H9 (cell line): ENCODE measurements around the gene CRYGN. TPM values are rescaled to one million over a fixed set of nuclear protein-coding genes. Genes with fewer than 3 reads are reported as not detected.

Source experiments
- DNase-seq: peaks from one replicate; pipeline ENCODE4 v3.0.0-alpha.2; 2017
- H2AFZ ChIP-seq: one replicate; pipeline ENCODE4 v1.6.1; 2013; ENCODE audit warnings: mild to moderate bottlenecking, low read length, control low read depth, moderate library complexity
- H2AK5ac ChIP-seq: 2 replicates; pipeline ENCODE4 v1.6.1; 2013; ENCODE audit warnings: low read length, control low read depth, mixed read lengths; ENCODE audit not compliant: insufficient read length
- H2BK120ac ChIP-seq: one replicate; pipeline ENCODE4 v1.6.1; 2013; ENCODE audit warnings: low read depth, mild to moderate bottlenecking, low read length, control low read depth, inconsistent platforms; ENCODE audit not compliant: poor library complexity, severe bottlenecking
- H2BK12ac ChIP-seq: 2 replicates; pipeline ENCODE4 v1.6.1; 2013; ENCODE audit warnings: low read length, control low read depth, mixed read lengths, low read depth; ENCODE audit not compliant: insufficient read length
- H2BK15ac ChIP-seq: 2 replicates; pipeline ENCODE4 v1.6.1; 2013; ENCODE audit warnings: low read depth, low read length, control low read depth
- H2BK20ac ChIP-seq: one replicate; pipeline ENCODE4 v1.6.1; 2013; ENCODE audit warnings: low read depth, mild to moderate bottlenecking, low read length, control low read depth, inconsistent platforms; ENCODE audit not compliant: poor library complexity, severe bottlenecking
- H2BK5ac ChIP-seq: 2 replicates; pipeline ENCODE4 v1.6.1; 2013; ENCODE audit warnings: low read length, control low read depth, mixed read lengths; ENCODE audit not compliant: insufficient read length
- H3K14ac ChIP-seq: 2 replicates; pipeline ENCODE4 v1.6.1; 2013; ENCODE audit warnings: low read length, control low read depth; ENCODE audit not compliant: insufficient read depth
- H3K18ac ChIP-seq: 2 replicates; pipeline ENCODE4 v1.6.1; 2013; ENCODE audit warnings: low read depth, mild to moderate bottlenecking, mixed read lengths, low read length, control low read depth; ENCODE audit not compliant: insufficient read length
- H3K23ac ChIP-seq: 2 replicates; pipeline ENCODE4 v1.6.1; 2013; ENCODE audit warnings: low read length, control low read depth, mixed read lengths, low read depth; ENCODE audit not compliant: insufficient read length
- H3K23me2 ChIP-seq: 2 replicates; pipeline ENCODE4 v1.6.1; 2013; ENCODE audit warnings: low read depth, mild to moderate bottlenecking, mixed read lengths, low read length, control low read depth; ENCODE audit not compliant: insufficient read length, poor library complexity, severe bottlenecking
- H3K27ac ChIP-seq: 2 replicates; pipeline ENCODE4 v1.5.1; 2013; ENCODE audit warnings: low read length, control low read depth, mixed read lengths, low read depth; ENCODE audit not compliant: insufficient read length
- H3K27me3 ChIP-seq: 2 replicates; pipeline ENCODE4 v1.6.1; 2013; ENCODE audit warnings: low read length, control low read depth, inconsistent platforms; ENCODE audit not compliant: insufficient read depth
- H3K4ac ChIP-seq: 2 replicates; pipeline ENCODE4 v1.6.1; 2013; ENCODE audit warnings: low read depth, mild to moderate bottlenecking, control low read depth, inconsistent platforms, low read length, moderate library complexity
- H3K4me1 ChIP-seq: 2 replicates; pipeline ENCODE4 v1.6.1; 2013; ENCODE audit warnings: low read length, control low read depth, inconsistent platforms; ENCODE audit not compliant: insufficient read depth
- H3K4me2 ChIP-seq: 2 replicates; pipeline ENCODE4 v1.6.1; 2013; ENCODE audit warnings: low read length, control low read depth, mixed read lengths; ENCODE audit not compliant: insufficient read length, insufficient read depth
- H3K56ac ChIP-seq: 2 replicates; pipeline ENCODE4 v1.6.1; 2013; ENCODE audit warnings: low read depth, mild to moderate bottlenecking, mixed read lengths, low read length, control low read depth; ENCODE audit not compliant: insufficient read length
- H3K79me1 ChIP-seq: 2 replicates; pipeline ENCODE4 v1.6.1; 2013; ENCODE audit warnings: low read depth, mild to moderate bottlenecking, moderate library complexity, low read length, control low read depth, inconsistent platforms; ENCODE audit not compliant: insufficient read depth, poor library complexity, severe bottlenecking
- H3K79me2 ChIP-seq: 2 replicates; pipeline ENCODE4 v1.6.1; 2013; ENCODE audit warnings: low read length, control low read depth, inconsistent platforms; ENCODE audit not compliant: insufficient read depth
- H3K9ac ChIP-seq: 2 replicates; pipeline ENCODE4 v1.6.1; 2013; ENCODE audit warnings: low read length, control low read depth, mixed read lengths; ENCODE audit not compliant: insufficient read length; ENCODE audit errors: extremely low read depth
- H3K9me3 ChIP-seq: one replicate; pipeline ENCODE4 v1.6.1; 2013; ENCODE audit warnings: low read depth, low read length, inconsistent platforms; ENCODE audit not compliant: control insufficient read depth
- H3T11ph ChIP-seq: one replicate; pipeline ENCODE4 v1.6.1; 2013; ENCODE audit warnings: mild to moderate bottlenecking, low read length, control low read depth, inconsistent platforms
- H4K20me1 ChIP-seq: one replicate; pipeline ENCODE4 v1.6.1; 2013; ENCODE audit not compliant: control insufficient read depth, insufficient read length, insufficient read depth
- H4K5ac ChIP-seq: 2 replicates; pipeline ENCODE4 v1.6.1; 2013; ENCODE audit warnings: low read depth, mild to moderate bottlenecking, mixed read lengths, low read length, control low read depth; ENCODE audit not compliant: insufficient read length
- H4K8ac ChIP-seq: replicated peaks from 2 replicates; pipeline ENCODE4 v1.6.1; 2013; ENCODE audit warnings: low read length, control low read depth, mixed read lengths, low read depth; ENCODE audit not compliant: insufficient read length
- H4K91ac ChIP-seq: 2 replicates; pipeline ENCODE4 v1.6.1; 2013; ENCODE audit warnings: low read depth, mild to moderate bottlenecking, moderate library complexity, mixed read lengths, low read length, control low read depth; ENCODE audit not compliant: insufficient read length
- H3K27ac Mint-ChIP-seq, 3 experiments: 2 replicates in 2 of 3; 3 replicates in 1 of 3; pipeline ENCODE4 v1.8.0; 2020 to 2021; ENCODE audit warnings: mixed read lengths in 3 of 3, mild to moderate bottlenecking in 1 of 3, moderate library complexity in 1 of 3
- H3K27me3 Mint-ChIP-seq: 2 replicates; pipeline ENCODE4 v1.8.0; 2021; ENCODE audit warnings: low read depth, mild to moderate bottlenecking, moderate library complexity, mixed read lengths
- H3K36me3 Mint-ChIP-seq, 3 experiments: 2 replicates in 2 of 3; 3 replicates in 1 of 3; pipeline ENCODE4 v1.8.0; 2020 to 2021; ENCODE audit warnings: low read depth in 3 of 3, mixed read lengths in 3 of 3; ENCODE audit not compliant: insufficient read depth in 1 of 3
- H3K4me1 Mint-ChIP-seq, 2 experiments: 2 replicates each; pipeline ENCODE4 v1.8.0; 2020; ENCODE audit warnings: mixed read lengths in 2 of 2
- H3K4me3 Mint-ChIP-seq, 2 experiments: 2 replicates in 1 of 2; 3 replicates in 1 of 2; pipeline ENCODE4 v1.8.0; 2020 to 2021; ENCODE audit warnings: mild to moderate bottlenecking in 2 of 2, mixed read lengths in 2 of 2, moderate library complexity in 1 of 2
- H3K9me3 Mint-ChIP-seq, 2 experiments: 2 replicates in 1 of 2; 3 replicates in 1 of 2; pipeline ENCODE4 v1.8.0; 2020; ENCODE audit warnings: mild to moderate bottlenecking in 2 of 2, mixed read lengths in 2 of 2, moderate library complexity in 1 of 2
- WGBS: extraction: QIAGEN DNeasy Blood & Tissue Kit; methylation state at CpG from one replicate; pipeline ENCODE4 v1.1.7; 2013; ENCODE audit warnings: missing lambda C conversion rate, low lambda C conversion rate, mixed read lengths; ENCODE audit not compliant: insufficient read length; ENCODE audit errors: extremely low coverage; 5-methylcytosine and 5-hydroxymethylcytosine counted together
- total RNA-seq: library from RNA; stranded (reverse); gene quantifications from 2 replicates; pipeline ENCODE4 v1.2.1, GENCODE V29; 2021
- TF ChIP-seq, protein P1 (sequence below): fragments of 200-600 bp; sonication (generic); conservative IDR thresholded peaks from 3 replicates; pipeline ENCODE4 v1.8.0; 2021; ENCODE audit warnings: antibody characterized with exemption, mild to moderate bottlenecking

Gene CRYGN
- total RNA-seq, 1 experiment from 2014 or later: 1.8 TPM

DNA sequence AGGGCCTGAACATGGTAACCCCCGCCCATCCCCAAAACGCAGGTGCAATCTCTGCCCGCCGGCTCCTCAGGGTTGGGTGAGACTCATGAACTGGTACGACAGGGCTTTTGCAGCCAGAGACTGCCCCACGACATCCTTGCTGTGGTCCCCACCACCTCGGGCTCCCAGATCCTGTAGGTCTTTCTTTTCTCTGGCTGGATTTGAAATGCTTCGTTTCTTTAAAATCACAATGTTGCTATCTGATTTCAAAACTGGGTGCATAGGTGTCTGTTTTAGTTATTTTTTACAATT, 52.0 kb downstream of the CRYGN start:
- no peak overlapping the region for H3K56ac ChIP-seq
- H3K4me1 ChIP-seq: no peaks in the 10 kb centered on the region
- no peak overlapping the region for H2BK5ac ChIP-seq
- H3K9me3 ChIP-seq: no peaks in the 10 kb centered on the region
- Mint-ChIP-seq H3K27me3 (peaks cover 25% of the 10 kb centered on the region), H3K9me3 (no peaks in the 10 kb centered on the region), H3K36me3 (peaks cover 0 to 7% (median 0%) of the 10 kb centered on the region in 3 experiments; a peak in 2 of 7 replicates), H3K4me3 (no peak overlapping the region), H3K4me1 (peaks cover 2 to 14% of the 10 kb centered on the region in 2 experiments; a peak in 2 of 4 replicates), H3K27ac (no peak overlapping the region; a peak in 1 of 7 replicates)
- H3K4ac ChIP-seq: no peak overlapping the region
- H2AK5ac ChIP-seq: no peak overlapping the region
- no peak overlapping the region for H2BK20ac ChIP-seq
- H3K14ac ChIP-seq: no peak overlapping the region
- H3K79me2 ChIP-seq: no peaks in the 10 kb centered on the region
- no peaks in the 10 kb centered on the region for H3K23me2 ChIP-seq
- H2BK15ac ChIP-seq: no peak overlapping the region
- no peak overlapping the region for H3K4me2 ChIP-seq
- no peak overlapping the region for H3T11ph ChIP-seq
- no peaks in the 10 kb centered on the region for H3K79me1 ChIP-seq
- no peak overlapping the region for H2AFZ ChIP-seq
- H2BK12ac ChIP-seq: no peak overlapping the region
- no peak overlapping the region for H3K18ac ChIP-seq
- no peaks in the 10 kb centered on the region for H3K27me3 ChIP-seq
- no peak for DNase-seq
- no CpG with 5 or more reads among the region's 8 CpGs for WGBS
- H4K8ac ChIP-seq: no peak overlapping the region
- no peak overlapping the region for H4K5ac ChIP-seq
- TF ChIP-seq, protein P1, sequence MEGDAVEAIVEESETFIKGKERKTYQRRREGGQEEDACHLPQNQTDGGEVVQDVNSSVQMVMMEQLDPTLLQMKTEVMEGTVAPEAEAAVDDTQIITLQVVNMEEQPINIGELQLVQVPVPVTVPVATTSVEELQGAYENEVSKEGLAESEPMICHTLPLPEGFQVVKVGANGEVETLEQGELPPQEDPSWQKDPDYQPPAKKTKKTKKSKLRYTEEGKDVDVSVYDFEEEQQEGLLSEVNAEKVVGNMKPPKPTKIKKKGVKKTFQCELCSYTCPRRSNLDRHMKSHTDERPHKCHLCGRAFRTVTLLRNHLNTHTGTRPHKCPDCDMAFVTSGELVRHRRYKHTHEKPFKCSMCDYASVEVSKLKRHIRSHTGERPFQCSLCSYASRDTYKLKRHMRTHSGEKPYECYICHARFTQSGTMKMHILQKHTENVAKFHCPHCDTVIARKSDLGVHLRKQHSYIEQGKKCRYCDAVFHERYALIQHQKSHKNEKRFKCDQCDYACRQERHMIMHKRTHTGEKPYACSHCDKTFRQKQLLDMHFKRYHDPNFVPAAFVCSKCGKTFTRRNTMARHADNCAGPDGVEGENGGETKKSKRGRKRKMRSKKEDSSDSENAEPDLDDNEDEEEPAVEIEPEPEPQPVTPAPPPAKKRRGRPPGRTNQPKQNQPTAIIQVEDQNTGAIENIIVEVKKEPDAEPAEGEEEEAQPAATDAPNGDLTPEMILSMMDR: no peak
- H4K20me1 ChIP-seq: no peaks in the 10 kb centered on the region
- no peak overlapping the region for H3K9ac ChIP-seq
- H4K91ac ChIP-seq: no peak overlapping the region
- H3K27ac ChIP-seq: no peak overlapping the region
- no peak overlapping the region for H3K23ac ChIP-seq
- H2BK120ac ChIP-seq: no peak overlapping the region
